Stimulated activated CD8-positive, alpha-beta memory T cell treated with anti-CD3 and anti-CD28 coated beads, Interleukin-12 subunit alpha, Interleukin-12 subunit beta, amount 100 ng/mL, for 24 hours (primary cell): Measurements from ENCODE around the gene RFPL3.
"Not testable (repeated sequence)": the region's sequence is repeated elsewhere in the genome, so short reads cannot be mapped to it uniquely, and the experiment has no call there.

Experiments
- DNase-seq: peaks from one replicate; pipeline ENCODE4 v3.0.0-alpha.2; 2020; ENCODE audit errors: extremely low read depth

RFPL3 gene

GRCh38 chr22:32353840-32354239 is 3.8 kb upstream of the RFPL3 start:
- no peak for DNase-seq

- no peak for DNase-seq
Observed at GRCh38 chr22:32354360-32355351, 3.0 kb upstream of the RFPL3 start.

DNA sequence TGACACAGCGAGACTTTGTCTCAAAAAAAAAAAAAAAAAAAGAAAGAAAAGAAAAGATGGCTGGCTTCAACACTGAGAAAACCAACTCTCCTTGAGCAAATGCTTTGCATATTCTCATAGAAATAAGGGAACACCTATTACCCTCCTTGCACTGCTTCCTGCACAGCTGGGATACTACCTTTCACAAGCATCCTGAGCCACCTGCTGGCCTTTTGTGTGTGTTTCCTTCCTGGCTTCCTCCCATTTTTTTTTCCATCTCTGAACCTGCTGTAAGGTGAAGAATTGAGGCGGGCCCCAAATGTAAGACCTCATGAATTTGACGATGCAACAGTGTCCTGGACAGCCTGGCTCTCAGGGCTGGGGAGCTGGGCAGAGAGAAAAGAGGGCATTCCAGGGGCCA is 1.9 kb upstream of the RFPL3 start:
- DNase-seq, result no peak

GRCh38 chr22:32360096-32360495 is 2.4 kb downstream of the RFPL3 start:
- not testable (repeated sequence) for DNase-seq

GRCh38 chr22:32361257-32361656 is 3.6 kb downstream of the RFPL3 start:
- no peak for DNase-seq

DNA sequence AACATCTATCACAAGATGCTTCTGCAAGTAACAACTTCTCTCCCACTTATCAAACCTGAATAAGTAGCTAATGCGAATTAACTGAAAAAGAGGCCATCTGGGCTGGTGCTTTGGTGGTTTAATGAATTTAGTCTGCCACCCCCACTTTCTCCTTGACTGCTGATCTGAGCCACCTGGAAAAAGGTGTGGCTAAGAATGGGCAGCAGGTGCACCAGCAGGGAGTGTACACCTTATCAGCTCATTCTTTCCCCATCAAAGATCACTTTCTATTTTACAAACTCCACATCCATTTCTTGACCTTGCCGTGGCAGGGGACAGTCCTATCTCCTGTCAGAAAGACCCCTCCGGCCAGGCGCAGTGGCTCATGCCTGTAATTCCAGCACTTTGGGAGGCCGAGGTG is 6.5 kb downstream of the RFPL3 start:
- no peak for DNase-seq

DNA sequence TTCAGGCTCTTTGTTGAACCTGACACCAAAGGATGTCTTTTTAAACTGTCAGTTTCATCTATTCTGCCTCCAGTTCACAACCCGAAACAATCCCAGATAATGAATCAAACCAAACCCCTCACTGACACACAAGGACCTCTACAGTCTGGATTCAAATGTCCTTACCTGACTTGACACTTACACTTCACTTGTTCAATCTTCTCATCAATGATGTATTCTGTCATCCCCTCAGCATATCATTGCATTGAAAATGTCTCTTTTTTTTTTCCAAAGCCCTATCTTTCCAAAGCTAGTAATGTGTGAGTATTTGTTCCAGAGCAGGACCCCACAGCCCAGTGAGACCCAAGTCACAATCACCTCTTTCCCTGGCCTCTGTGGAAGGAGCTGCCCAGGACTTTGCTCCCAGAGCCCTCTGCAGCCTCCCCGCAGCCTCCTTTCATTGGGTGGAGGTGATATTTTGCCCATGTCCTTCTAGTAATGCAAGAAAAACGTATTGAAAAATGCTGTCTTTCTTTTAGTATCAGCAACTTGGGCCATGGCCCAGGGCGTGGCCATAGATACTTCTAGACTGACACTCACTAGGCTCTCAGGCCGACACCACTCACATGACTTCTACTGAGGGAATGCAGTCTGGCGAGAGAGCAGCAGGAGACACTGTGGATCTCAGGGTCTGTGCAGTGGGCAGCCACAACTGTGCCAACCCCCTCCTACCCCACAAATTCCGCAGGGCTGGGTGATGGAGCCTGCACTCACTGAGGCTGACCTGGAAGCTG is 18.2 kb downstream of the RFPL3 start:
- DNase-seq, result no peak

DNA sequence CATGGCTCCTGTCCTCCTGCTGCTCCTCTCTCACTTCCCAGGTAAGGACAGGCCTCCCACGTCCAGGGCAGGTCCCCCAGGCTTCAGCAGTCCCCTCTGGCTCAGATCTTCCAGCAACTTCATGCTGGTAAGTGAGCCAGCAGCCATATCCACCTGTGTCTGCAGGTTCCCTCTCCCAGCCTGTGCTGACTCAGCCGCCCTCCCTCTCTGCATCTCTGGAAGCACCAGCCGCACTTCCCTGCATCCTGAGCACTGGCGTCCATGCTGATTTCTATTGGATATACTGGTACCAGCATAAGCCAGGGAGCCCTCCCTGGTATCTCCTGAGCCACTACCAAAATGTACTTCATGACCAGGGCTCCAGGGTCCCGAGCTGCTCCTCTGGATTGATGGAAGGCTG is 19.0 kb downstream of the RFPL3 start:
- no peak for DNase-seq

DNA sequence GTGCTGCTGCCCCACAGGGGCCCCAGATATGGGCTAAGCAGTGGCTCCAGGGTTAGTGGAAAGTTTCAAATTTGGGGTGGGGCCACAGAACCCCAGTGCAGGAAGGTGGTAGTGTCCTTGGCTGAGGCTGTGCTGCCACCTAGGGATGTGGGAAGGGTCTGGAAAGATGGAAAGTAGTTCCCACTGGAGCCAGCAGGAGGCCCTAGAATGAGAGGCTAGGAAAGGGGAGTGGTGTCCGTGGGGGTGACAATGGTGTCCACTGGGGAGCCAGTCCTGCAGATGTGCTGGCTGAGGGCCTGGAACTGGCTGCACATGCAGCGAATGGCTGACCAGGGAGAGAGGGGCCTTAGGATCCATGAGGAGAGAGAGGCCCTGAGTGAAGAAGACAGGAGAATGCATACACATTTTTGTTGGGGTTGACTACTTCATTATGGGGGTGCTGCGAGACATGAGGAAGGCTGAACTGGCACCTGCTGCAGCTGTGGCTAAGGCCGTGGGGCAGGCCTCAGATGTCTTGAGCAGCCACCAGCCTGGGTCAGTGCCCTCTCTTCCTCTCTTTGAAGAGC is 21.1 kb downstream of the RFPL3 start:
- no peak for DNase-seq

DNA sequence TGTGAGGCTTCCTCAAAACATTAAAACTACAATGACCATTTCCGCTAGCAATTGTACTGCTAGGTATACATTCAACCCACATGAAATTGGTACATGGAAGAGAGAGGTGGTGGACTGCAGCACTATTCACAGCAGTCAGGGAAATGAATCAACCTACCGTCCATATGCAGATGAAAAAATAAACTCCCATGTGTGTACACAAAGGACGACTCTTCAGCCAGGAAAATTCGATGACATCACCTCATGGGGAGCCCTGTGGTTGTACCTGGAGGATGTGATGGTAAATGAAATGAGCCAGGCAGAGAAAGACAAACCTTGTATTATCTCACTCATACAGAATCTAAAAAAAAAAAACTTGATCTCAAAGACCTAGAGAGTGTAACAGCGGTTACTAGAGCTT is 23.3 kb downstream of the RFPL3 start:
- DNase-seq, result no peak

DNA sequence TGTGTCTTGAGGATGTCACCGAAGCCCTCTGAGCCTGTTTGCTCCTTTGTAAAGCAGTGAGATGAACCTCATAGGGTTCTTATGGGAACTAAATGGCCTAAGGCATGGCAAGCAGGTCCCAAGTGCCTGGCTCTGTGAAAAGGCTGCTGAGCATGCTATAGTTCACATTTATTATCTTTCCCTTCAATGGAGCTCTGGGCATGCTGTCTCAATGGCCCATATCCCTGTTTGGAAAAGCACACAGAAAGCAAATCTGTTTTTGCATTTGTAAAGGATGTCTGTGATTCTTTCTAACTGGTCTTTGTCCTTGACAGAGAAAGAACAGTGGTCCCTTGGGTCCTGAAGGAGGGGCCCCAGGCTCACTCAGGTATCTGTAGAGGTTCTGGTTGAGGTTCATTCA is 28.0 kb downstream of the RFPL3 start:
- DNase-seq, result no peak

GRCh38 chr22:32389685-32390084 is 32.0 kb downstream of the RFPL3 start:
- no peak for DNase-seq

- DNase-seq, result no peak
Observed at GRCh38 chr22:32395107-32395506, 37.4 kb downstream of the RFPL3 start.

DNA sequence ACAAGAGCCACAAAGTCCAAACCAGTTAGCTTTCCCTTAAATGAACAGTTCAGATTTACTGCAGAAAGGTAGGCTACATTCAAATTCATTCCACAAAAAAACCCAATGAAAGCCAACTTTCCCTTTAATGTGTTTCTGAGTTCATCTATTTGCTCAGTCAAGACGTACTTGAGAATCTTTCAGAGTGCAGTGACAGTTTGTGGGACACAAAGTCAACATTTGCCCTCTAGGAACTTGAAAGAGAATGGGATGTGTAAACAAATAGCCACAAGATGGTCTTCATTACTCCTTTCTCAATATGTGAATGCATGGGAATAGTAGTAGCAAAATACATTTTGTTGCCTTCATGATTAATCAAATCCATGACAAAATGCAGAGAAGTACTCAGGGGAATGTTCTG is 38.6 kb downstream of the RFPL3 start:
- DNase-seq, result no peak

DNA sequence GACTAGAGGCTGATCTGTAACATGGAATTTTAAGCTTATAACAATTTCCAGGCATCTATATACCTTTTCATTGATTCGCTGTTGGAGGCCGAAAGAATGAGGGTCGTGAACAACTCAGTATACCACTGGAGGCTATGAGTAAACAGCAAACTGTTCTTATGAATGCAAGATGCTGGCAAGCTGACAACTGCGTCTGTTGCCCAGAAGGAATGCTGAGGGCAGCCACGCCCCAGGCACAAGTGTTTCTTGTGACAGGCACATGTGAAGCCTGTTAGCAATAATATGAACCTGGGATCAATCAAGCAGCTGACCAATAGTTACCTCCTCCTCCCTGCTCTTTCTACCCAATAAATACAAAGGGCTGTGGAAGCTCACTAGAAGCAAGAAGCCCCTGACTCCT is 39.1 kb downstream of the RFPL3 start:
- DNase-seq, result no peak

DNA sequence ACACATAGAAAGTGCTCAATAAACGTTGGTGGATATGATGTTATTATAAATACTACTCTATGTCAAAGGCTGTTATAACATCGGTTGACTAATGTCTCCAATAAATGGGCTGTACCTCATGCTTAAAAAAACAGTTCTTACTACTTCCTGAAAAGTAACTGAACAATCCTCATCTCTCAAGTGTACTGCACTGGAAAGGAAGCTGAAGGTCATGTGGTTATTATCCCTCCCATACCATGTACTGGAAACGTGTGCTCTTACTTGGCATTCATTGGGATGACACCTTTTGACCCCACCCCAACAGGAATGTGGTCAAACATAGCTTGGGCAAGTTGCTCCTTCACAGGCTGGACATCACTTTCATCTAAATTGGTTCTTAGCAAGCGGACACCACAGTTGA is 43.8 kb downstream of the RFPL3 start:
- DNase-seq, result no peak

GRCh38 chr22:32404021-32404420 is 46.4 kb downstream of the RFPL3 start:
- DNase-seq, result no peak

DNA sequence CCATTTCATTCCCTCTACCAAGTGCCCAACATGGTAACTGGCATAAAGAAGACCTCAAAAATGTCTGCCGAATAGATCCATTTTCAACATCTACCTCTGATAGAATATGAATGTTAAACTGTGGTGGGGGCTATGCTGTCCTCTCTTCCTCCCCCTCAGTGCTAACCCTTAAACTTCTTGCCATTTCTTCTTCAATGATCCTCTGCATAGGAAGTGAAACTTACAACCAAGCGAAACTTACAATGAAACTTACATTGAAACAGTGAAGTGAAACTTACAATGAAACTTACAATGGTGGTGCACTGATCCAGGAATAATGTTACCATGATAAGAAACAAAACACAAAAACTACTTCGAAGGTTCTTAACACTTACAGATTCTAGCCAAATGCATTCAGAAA is 49.6 kb downstream of the RFPL3 start:
- no peak for DNase-seq

- no peak for DNase-seq
Observed at GRCh38 chr22:32407936-32408335, 50.3 kb downstream of the RFPL3 start.

DNA sequence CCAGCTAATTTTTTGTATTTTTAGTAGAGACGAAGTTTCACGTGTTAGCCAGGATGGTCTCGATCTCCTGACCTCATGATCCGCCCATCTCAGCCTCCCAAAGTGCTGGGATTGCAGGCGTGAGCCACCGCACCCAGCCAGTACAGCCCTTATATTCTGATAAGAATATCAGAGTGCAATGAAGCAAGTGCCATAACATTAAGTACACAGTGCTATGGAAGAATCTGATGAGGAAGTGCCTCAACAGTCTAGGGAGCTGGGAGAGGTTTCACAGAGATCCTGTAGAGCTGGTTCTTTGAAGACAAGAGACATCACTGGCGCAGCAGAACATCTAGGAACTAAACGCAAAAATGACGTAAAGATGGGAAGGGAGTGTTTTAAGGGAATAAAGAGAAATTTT is 52.3 kb downstream of the RFPL3 start:
- DNase-seq, result no peak

DNA sequence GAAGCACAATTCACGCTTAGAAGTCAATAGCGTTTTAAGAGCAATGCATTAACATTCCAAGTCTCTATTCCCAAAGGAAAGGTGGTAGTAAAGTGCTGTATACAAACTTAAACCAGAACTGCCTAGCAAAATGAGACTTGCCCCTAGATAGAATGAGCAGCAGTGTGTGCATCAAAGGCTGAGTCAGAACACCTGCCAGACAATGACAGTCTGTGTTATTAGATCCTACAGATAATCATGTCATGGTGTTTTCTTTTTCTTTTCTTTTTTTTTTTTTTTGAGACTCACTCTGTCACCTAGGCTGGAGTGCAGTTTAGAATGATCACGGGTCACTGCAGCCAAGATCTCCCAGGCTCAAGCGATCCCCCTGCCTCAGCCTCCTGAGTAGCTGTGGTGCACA is 52.8 kb downstream of the RFPL3 start:
- no peak for DNase-seq
